ENCODE data around the gene PRTFDC1. TPM values are rescaled to one million over a fixed set of nuclear protein-coding genes. Genes with fewer than 3 reads are reported as not detected.

Gene PRTFDC1
- total and polyA plus RNA-seq, 8 donors = 1.2 to 21.6 (median 12.4) TPM; not detected in 1

DNA sequence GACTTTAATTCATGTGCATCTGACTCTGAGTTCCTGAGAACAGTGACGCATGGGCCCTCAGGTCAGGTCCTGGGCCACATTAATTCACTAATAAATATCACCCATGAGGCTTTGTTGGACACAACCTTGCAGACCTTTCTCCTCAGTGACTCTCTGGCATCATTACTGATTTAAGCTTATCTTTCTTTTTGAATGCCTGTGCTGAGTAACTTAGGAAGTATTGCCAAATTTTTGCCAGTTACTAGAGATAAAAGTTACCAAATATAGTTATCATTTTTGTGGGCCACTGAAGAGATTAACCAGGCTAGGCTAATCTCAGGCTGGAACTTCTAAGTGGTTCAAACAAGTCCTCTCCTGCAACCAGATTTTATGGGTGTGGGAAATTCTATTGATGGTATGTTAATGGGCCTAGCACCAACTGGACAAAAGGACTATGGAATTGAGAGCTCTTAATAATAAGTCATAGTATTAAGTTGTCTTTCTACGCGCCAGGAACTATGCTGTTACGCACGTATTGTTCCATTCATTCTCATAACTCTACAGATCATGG, 28.8 kb upstream of the PRTFDC1 start:
- Histone ChIP-seq H3K27ac (peak overlapping the region; percentile 16 to 69 (median 36)), H3K4me3 (no peak overlapping the region), H3K9me3 (no peaks in the 10 kb centered on the region), H3K27me3 (no peaks in the 10 kb centered on the region), H3K4me1 (peaks cover 0 to 6% (median 0%) of the 10 kb centered on the region in 4 donors), H3K36me3 (no peaks in the 10 kb centered on the region)
- peak in 2 of 3 donors; percentile 17 to 50 for TF ChIP-seq POLR2AphosphoS5 (IDR thresholded peaks at IDR 0.05)
- TF ChIP-seq CTCF (IDR thresholded peaks at IDR 0.05) = no peak
- intact Hi-C loops (cut with DNase I; ENCODE audit: low total_unique reads) = no loop called here
- WGBS, 5 donors = 34 to 65% (median 40%) methylated on average over 5 of the region's 5 CpGs
- DNase-seq = no peak

DNA sequence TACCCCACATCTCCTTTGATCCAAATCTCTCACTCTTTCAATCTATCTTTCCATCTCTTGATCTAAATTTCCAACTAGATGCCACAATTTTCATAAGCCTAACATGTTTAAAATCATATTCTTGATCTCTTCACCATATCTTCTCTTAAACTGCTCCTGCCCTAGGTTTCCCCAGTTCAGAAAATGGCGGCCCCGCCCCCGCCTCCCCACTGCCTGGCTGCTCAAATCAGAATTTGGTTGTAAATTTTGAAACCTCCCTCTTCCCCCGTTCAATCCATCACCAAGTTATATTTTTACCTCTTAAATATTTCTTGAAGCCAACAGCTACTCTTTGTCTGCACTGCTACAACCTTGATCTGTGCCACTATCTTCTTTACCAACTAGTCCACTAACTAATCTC, 27.3 kb upstream of the PRTFDC1 start:
- H3K4me3 ChIP-seq = no peak overlapping the region
- DNase-seq = no peak
- no peak overlapping the region for H3K27ac ChIP-seq
- 89 to 99% (median 94%) methylated on average over 4 of the region's 4 CpGs for WGBS, 5 donors
- no peaks in the 10 kb centered on the region for H3K27me3 ChIP-seq
- H3K9me3 ChIP-seq = no peaks in the 10 kb centered on the region
- TF ChIP-seq POLR2A (IDR thresholded peaks at IDR 0.05) = no peak
- intact Hi-C loops (cut with DNase I; ENCODE audit: low total_unique reads) = no loop called here
- H3K36me3 ChIP-seq = no peaks in the 10 kb centered on the region
- H3K4me1 ChIP-seq = peaks cover 0 to 10% (median 0%) of the 10 kb centered on the region in 4 donors

- Histone ChIP-seq H3K27me3 (no peaks in the 10 kb centered on the region), H3K4me1 (peaks cover 0 to 4% (median 0%) of the 10 kb centered on the region in 4 donors), H3K4me3 (no peak overlapping the region), H3K36me3 (no peaks in the 10 kb centered on the region), H3K9me3 (no peaks in the 10 kb centered on the region), H3K27ac (peak overlapping the region in 2 of 5 donors; percentile 1 to 14)
- peak in 1 of 2 donors; percentile 63 for DNase-seq
- 24 to 55% (median 25%) methylated on average over 2 of the region's 2 CpGs for WGBS, 5 donors
- intact Hi-C loops (cut with DNase I; ENCODE audit: low total_unique reads) = no loop called here
- TF ChIP-seq POLR2AphosphoS5 (IDR thresholded peaks at IDR 0.05) = peak in 2 of 3 donors; percentile 2 to 12
- no peak for TF ChIP-seq EP300 (IDR thresholded peaks at IDR 0.05)
- no peak for TF ChIP-seq CTCF (IDR thresholded peaks at IDR 0.05)
- no peak for TF ChIP-seq POLR2A (IDR thresholded peaks at IDR 0.05)
Measured at GRCh38 chr10:24974976-24975375, 22.6 kb upstream of the PRTFDC1 start.

DNA sequence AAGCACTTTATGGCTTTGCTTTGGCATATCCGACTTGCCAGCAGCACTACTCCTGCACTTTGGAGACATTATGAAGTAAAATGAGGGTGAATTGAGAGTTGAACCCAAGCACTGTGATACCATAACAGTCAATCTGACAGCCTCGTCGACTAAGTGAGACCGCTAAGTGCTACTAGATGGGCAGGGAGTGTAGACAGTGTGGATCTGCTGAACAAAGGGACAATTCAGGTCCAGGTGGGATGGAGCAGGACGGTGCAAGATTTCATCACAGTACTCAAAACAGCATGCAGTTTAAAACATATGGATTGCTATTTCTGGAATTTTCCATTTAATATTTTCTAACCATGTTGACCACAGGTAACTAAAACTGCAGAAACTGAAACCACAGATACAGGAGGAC, 20.8 kb upstream of the PRTFDC1 start:
- no peak for TF ChIP-seq POLR2A (IDR thresholded peaks at IDR 0.05)
- TF ChIP-seq EP300 (IDR thresholded peaks at IDR 0.05) = no peak
- no peak for TF ChIP-seq CTCF (IDR thresholded peaks at IDR 0.05)
- no peak for TF ChIP-seq POLR2AphosphoS5 (IDR thresholded peaks at IDR 0.05)
- H3K27me3 ChIP-seq = no peaks in the 10 kb centered on the region
- intact Hi-C loops (cut with DNase I; ENCODE audit: low total_unique reads) = no loop called here
- no peaks in the 10 kb centered on the region for H3K9me3 ChIP-seq
- peaks cover 0 to 4% (median 0%) of the 10 kb centered on the region in 4 donors for H3K4me1 ChIP-seq
- 79 to 91% (median 88%) methylated on average over 5 of the region's 5 CpGs for WGBS, 5 donors
- DNase-seq = no peak
- H3K36me3 ChIP-seq = no peaks in the 10 kb centered on the region
- no peak overlapping the region for H3K27ac ChIP-seq
- H3K4me3 ChIP-seq = no peak overlapping the region

GRCh38 chr10:24971374-24971773, 19.0 kb upstream of the PRTFDC1 start:
- Histone ChIP-seq H3K27me3 (no peaks in the 10 kb centered on the region), H3K4me3 (no peak overlapping the region), H3K27ac (no peak overlapping the region), H3K4me1 (peaks cover 0 to 4% (median 0%) of the 10 kb centered on the region in 4 donors), H3K36me3 (no peaks in the 10 kb centered on the region), H3K9me3 (no peaks in the 10 kb centered on the region)
- intact Hi-C loops (cut with DNase I; ENCODE audit: low total_unique reads) = no loop called here
- DNase-seq = no peak
- TF ChIP-seq CTCF (IDR thresholded peaks at IDR 0.05) (no peak), POLR2AphosphoS5 (IDR thresholded peaks at IDR 0.05) (no peak), EP300 (IDR thresholded peaks at IDR 0.05) (no peak), POLR2A (IDR thresholded peaks at IDR 0.05) (no peak)
